HL-60 (cell line): Measurements from ENCODE around the gene STK33.

Experiments
- DNase-seq, 2 experiments: peaks; one replicate each; pipeline ENCODE4 v3.0.0-alpha.2; 2010 to 2020; ENCODE audit warnings: low read depth in 1 of 2, low spot score in 1 of 2
- H3K27ac ChIP-seq: fragments of 250-450 bp; sonication (Bioruptor Pico); replicated peaks from 2 replicates; pipeline ENCODE4 v1.5.1; 2020; ENCODE audit warnings: mild to moderate bottlenecking, moderate library complexity
- H3K27me3 ChIP-seq: fragments of 250-450 bp; sonication (Bioruptor Pico); 2 replicates; pipeline ENCODE4 v1.5.1; 2021; ENCODE audit warnings: mild to moderate bottlenecking, moderate library complexity; ENCODE audit not compliant: insufficient read depth, poor library complexity, severe bottlenecking
- H3K4me3 ChIP-seq: replicated peaks from 2 replicates; pipeline ENCODE4 v1.5.1; 2011; ENCODE audit warnings: mild to moderate bottlenecking, control low read depth, low read length; ENCODE audit not compliant: insufficient read depth
- CTCF ChIP-seq: IDR thresholded peaks from one replicate; pipeline ENCODE4 v1.5.1; 2011; ENCODE audit warnings: low read length, control low read depth, inconsistent platforms; ENCODE audit not compliant: insufficient read depth
- GABPA ChIP-seq: IDR thresholded peaks from 2 replicates; pipeline ENCODE4 v1.6.1; 2012; ENCODE audit warnings: low read depth
- POLR2AphosphoS5 ChIP-seq: IDR thresholded peaks from 2 replicates; pipeline ENCODE4 v1.6.1; 2012; ENCODE audit warnings: low read depth
- REST ChIP-seq: IDR thresholded peaks from 2 replicates; pipeline ENCODE4 v1.6.1; 2012; ENCODE audit warnings: low read depth; ENCODE audit not compliant: insufficient replicate concordance
- SPI1 ChIP-seq: IDR thresholded peaks from 2 replicates; pipeline ENCODE4 v1.6.1; 2012; ENCODE audit warnings: low read depth, mild to moderate bottlenecking, borderline replicate concordance

STK33 gene

GRCh38 chr11:8370812-8371515, 223.1 kb downstream of the STK33 start:
- TF ChIP-seq CTCF (no peak), POLR2AphosphoS5 (no peak), SPI1 (no peak), GABPA (no peak), REST (no peak)
- DNase-seq, result no peak
- H3K4me3 ChIP-seq, result no peak overlapping the region
- no peak overlapping the region for H3K27ac ChIP-seq
- H3K27me3 ChIP-seq, result no peaks in the 10 kb centered on the region

GRCh38 chr11:8369592-8370205, 224.3 kb downstream of the STK33 start:
- no peak for TF ChIP-seq REST
- TF ChIP-seq CTCF, result no peak
- no peak for TF ChIP-seq GABPA
- no peak for TF ChIP-seq SPI1
- no peak for TF ChIP-seq POLR2AphosphoS5
- no peak for DNase-seq
- no peak overlapping the region for H3K27ac ChIP-seq
- no peak overlapping the region for H3K4me3 ChIP-seq
- H3K27me3 ChIP-seq, result no peaks in the 10 kb centered on the region

GRCh38 chr11:8368772-8369171, 225.3 kb downstream of the STK33 start:
- H3K4me3 ChIP-seq, result no peak overlapping the region
- TF ChIP-seq CTCF, result no peak
- no peak for TF ChIP-seq POLR2AphosphoS5
- TF ChIP-seq REST, result no peak
- no peak for TF ChIP-seq SPI1
- TF ChIP-seq GABPA, result no peak
- H3K27ac ChIP-seq, result no peak overlapping the region
- H3K27me3 ChIP-seq, result no peaks in the 10 kb centered on the region
- no peak for DNase-seq
